Endothelial cell of umbilical vein (primary cell): ENCODE measurements around the gene AP4M1. TPM values are rescaled to one million over a fixed set of nuclear protein-coding genes. Genes with fewer than 3 reads are reported as not detected.

ENCODE experiments used
- Bru-seq: library from RNA; stranded (reverse); fragments of 400-500 nt; gene quantifications from one replicate; lab custom pipeline; 2021; lab: Mats Ljungman, UMichigan
- BruChase-seq, 2 experiments: library from RNA; stranded (reverse); fragments of 400-500 nt; gene quantifications; one replicate each; lab custom pipeline; 2021; lab: Mats Ljungman, UMichigan
- BruUV-seq: library from RNA; stranded (reverse); fragments of 400-500 nt; replicated peaks from 2 replicates; lab custom pipeline; 2021; lab: Mats Ljungman, UMichigan
- CTCF ChIA-PET: fragments of 300-600, 350-600 bp; sonication (Branson Sonifier 250); formaldehyde crosslinking; loops from one replicate; lab custom pipeline; 2021; ENCODE audit warnings: antibody characterized with exemption, inconsistent platforms; lab: Charles Lee
- POLR2A ChIA-PET: fragments of 300-600, 350-600 bp; sonication (Branson Sonifier 250); formaldehyde crosslinking; loops from one replicate; lab custom pipeline; 2021; ENCODE audit warnings: antibody characterized with exemption, inconsistent platforms; lab: Charles Lee
- DNase-seq: peaks from one replicate; pipeline ENCODE4 v3.0.0-alpha.2; 2011; ENCODE audit warnings: low read depth, low spot score
- FAIRE-seq: peaks from 2 replicates; lab custom pipeline; 2011; peaks lifted over from hg19 to GRCh38; lab: Jason Lieb, UNC
- H2AFZ ChIP-seq: 2 replicates; pipeline ENCODE4 v1.6.0; 2012; ENCODE audit warnings: low read depth, low read length, control low read depth, inconsistent platforms
- H3K27ac ChIP-seq: 2 replicates; pipeline ENCODE4 v1.5.1; 2011; ENCODE audit warnings: low read depth, mild to moderate bottlenecking, control low read depth, low read length, moderate library complexity; ENCODE audit not compliant: insufficient read depth
- H3K27me3 ChIP-seq, 2 experiments: 2 replicates each; pipeline versions ENCODE4 v1.6.0 to v1.6.1; 2011; ENCODE audit warnings: low read length in 2 of 2, mixed read lengths in 1 of 2; ENCODE audit not compliant: control insufficient read depth in 2 of 2, insufficient read depth in 2 of 2
- H3K36me3 ChIP-seq, 2 experiments: 2 replicates in 1 of 2; 3 replicates in 1 of 2; pipeline ENCODE4 v1.5.1; 2011; ENCODE audit warnings: low read length in 2 of 2, mild to moderate bottlenecking in 1 of 2, moderate library complexity in 1 of 2; ENCODE audit not compliant: control insufficient read depth in 2 of 2, insufficient read depth in 2 of 2; ENCODE audit errors: extremely low read depth in 1 of 2
- H3K4me1 ChIP-seq: 3 replicates; pipeline ENCODE4 v1.5.1; 2011; ENCODE audit warnings: mild to moderate bottlenecking, low read length; ENCODE audit not compliant: control insufficient read depth, insufficient read depth; ENCODE audit errors: extremely low read depth
- H3K4me2 ChIP-seq: 2 replicates; pipeline ENCODE4 v1.6.1; 2011; ENCODE audit warnings: low read length, control low read depth, mixed read lengths; ENCODE audit not compliant: insufficient read depth
- H3K4me3 ChIP-seq, 3 experiments: fragments of 200-600 bp in 1 of 3; sonication (generic), shearing (Covaris generic) in 1 of 3; replicated peaks in 1 of 3; 2 replicates each; pipeline ENCODE4 v1.5.1; 2011 to 2016; ENCODE audit warnings: control low read depth in 3 of 3, low read length in 3 of 3, mild to moderate bottlenecking in 2 of 3, inconsistent platforms in 1 of 3, low read depth in 1 of 3, moderate library complexity in 1 of 3; ENCODE audit not compliant: insufficient read depth in 1 of 3
- H3K79me2 ChIP-seq: 2 replicates; pipeline ENCODE4 v1.6.0; 2012; ENCODE audit warnings: low read length, inconsistent platforms; ENCODE audit not compliant: control insufficient read depth, insufficient read depth
- H3K9ac ChIP-seq: replicated peaks from 2 replicates; pipeline ENCODE3; 2011; ENCODE audit warnings: low read length, control low read depth; ENCODE audit not compliant: insufficient read depth; ENCODE audit errors: extremely low read depth
- H3K9me1 ChIP-seq: replicated peaks from 3 replicates; pipeline ENCODE4 v1.6.0; 2011; ENCODE audit warnings: mild to moderate bottlenecking, low read length; ENCODE audit not compliant: control insufficient read depth, insufficient read depth; ENCODE audit errors: extremely low read depth
- H3K9me3 ChIP-seq: replicated peaks from 2 replicates; pipeline ENCODE4 v1.5.1; 2012; ENCODE audit warnings: low read length, inconsistent platforms; ENCODE audit not compliant: control insufficient read depth, insufficient read depth
- H4K20me1 ChIP-seq: replicated peaks from 2 replicates; pipeline ENCODE3; 2011; ENCODE audit warnings: mild to moderate bottlenecking, low read length; ENCODE audit not compliant: control insufficient read depth, insufficient read depth; ENCODE audit errors: extremely low read depth
- EZH2 ChIP-seq: IDR thresholded peaks from 2 replicates; pipeline ENCODE4 v1.6.1; 2012; ENCODE audit warnings: borderline replicate concordance, low read depth, mild to moderate bottlenecking, moderate library complexity, low read length, inconsistent platforms; ENCODE audit not compliant: severe bottlenecking
- FOS ChIP-seq: IDR thresholded peaks from 2 replicates; pipeline ENCODE4 v1.6.1; 2011; ENCODE audit warnings: mild to moderate bottlenecking, low read length, moderate library complexity, borderline replicate concordance; ENCODE audit not compliant: insufficient read depth
- GATA2 ChIP-seq: IDR thresholded peaks from 2 replicates; pipeline ENCODE4 v1.7.0; 2011; ENCODE audit warnings: low read depth, mild to moderate bottlenecking, moderate library complexity, mixed read lengths, low read length; ENCODE audit not compliant: insufficient read length, insufficient read depth
- JUN ChIP-seq: IDR thresholded peaks from 2 replicates; pipeline ENCODE4 v1.6.1; 2011; ENCODE audit warnings: borderline replicate concordance, low read depth; ENCODE audit not compliant: insufficient read length, insufficient read depth
- MYC ChIP-seq: IDR thresholded peaks from one replicate; pipeline ENCODE4 v1.6.1; 2011; ENCODE audit warnings: mild to moderate bottlenecking, low read depth, low read length
- POLR2A ChIP-seq: IDR thresholded peaks from 2 replicates; pipeline ENCODE4 v1.6.1; 2012; ENCODE audit warnings: low read depth, mild to moderate bottlenecking, control low read depth, low read length
- POLR2AphosphoS5 ChIP-seq: IDR thresholded peaks from 2 replicates; pipeline ENCODE4 v1.6.1; 2012; ENCODE audit warnings: low read depth, mild to moderate bottlenecking, control low read depth, low read length, moderate library complexity; ENCODE audit not compliant: insufficient read depth
- dilution Hi-C: fragments of 300-500 bp; cut with MboI; formaldehyde crosslinking; loops from one replicate; pipeline ENCODE4 v1.15.0; 2019; ENCODE audit warnings: low sequenced_read_pairs; ENCODE audit not compliant: extremely low pct_ligation_motif_present
- intact Hi-C: fragments of 100-400 bp; cut with micrococcal nuclease; formaldehyde crosslinking; loops from one replicate; pipeline ENCODE4 v1.10.0; 2022
- long read RNA-seq: library from polyadenylated mRNA; stranded (forward); transcript quantifications from one replicate; pipeline ENCODE4 v2.0.0, GENCODE V29; 2021
- polyA minus RNA-seq, 3 experiments: library from RNA; depleted of rRNA, polyadenylated mRNA; stranded (reverse); fragments of >200 nt; gene quantifications; 1 replicate in 1 of 3; 2 replicates in 2 of 3; pipeline ENCODE4 v1.2.3, GENCODE V29; 2011
- polyA plus RNA-seq, 4 experiments: library from polyadenylated mRNA; depleted of rRNA in 3 of 4; stranded (reverse) in 3 of 4; unstranded in 1 of 4; fragments of >200 nt; gene quantifications; 2 replicates each; pipeline versions ENCODE4 v1.2.1 to v1.2.3, GENCODE V29; 2011 to 2012; ENCODE audit warnings: missing spikeins in 1 of 4
- total RNA-seq: library from RNA; stranded (reverse); gene quantifications from 2 replicates; pipeline ENCODE4 v1.2.3, GENCODE V29; 2021
- TF ChIP-seq, protein P1 (sequence below), 2 donors: IDR thresholded peaks; 1 replicate in 1 of 2; 2 replicates in 1 of 2; pipeline ENCODE4 v1.5.1; 2011; ENCODE audit warnings: low read length in 2 of 2, mild to moderate bottlenecking in 2 of 2, moderate library complexity in 2 of 2, control low read depth in 1 of 2, inconsistent platforms in 1 of 2, low read depth in 1 of 2; ENCODE audit not compliant: insufficient read depth in 1 of 2; ENCODE audit errors: extremely low read depth in 1 of 2
- TF ChIP-seq, protein P2 (sequence below): IDR thresholded peaks from 2 replicates; pipeline ENCODE4 v1.6.1; 2011; ENCODE audit not compliant: insufficient read depth, insufficient read length

AP4M1 gene
- 20.5 and 22.7 TPM in 2 replicates for total RNA-seq
- 27.4 and 31.4 TPM in 2 replicates for polyA plus RNA-seq
- polyA plus RNA-seq (2011; cell fraction: cytosol; rRNA removed), result 20.7 and 21.5 TPM in 2 replicates
- polyA plus RNA-seq (2011; cell fraction: nucleus; rRNA removed), result 57.4 and 65.9 TPM in 2 replicates
- polyA plus RNA-seq (2012), result 25.9 and 28.9 TPM in 2 replicates
- 22.9 and 24.5 TPM in 2 replicates for polyA minus RNA-seq
- 10.0 TPM for polyA minus RNA-seq (2011; cell fraction: cytosol; rRNA and poly(A)+ RNA removed)
- polyA minus RNA-seq (2011; cell fraction: nucleus; rRNA and poly(A)+ RNA removed), result 13.7 and 17.7 TPM in 2 replicates
- Bru-seq, nascent RNA, result percentile 51 among the genes with signal in this experiment
- percentile 58 among the genes with signal in this experiment for BruChase-seq, experiment 1, labeled RNA remaining after a 6-hour chase
- percentile 51 among the genes with signal in this experiment for BruChase-seq, experiment 2, labeled RNA remaining after a 2-hour chase
- long read RNA-seq, transcript AP4M1-205 (14 exons, 1,814 nt), result minor isoform, 6 of 73 reads
- long read RNA-seq, transcript AP4M1-201 (15 exons, 1,817 nt), result major isoform, 28 of 73 reads
- long read RNA-seq, partial matches to known transcripts, result 3 of 73 reads
- long read RNA-seq, other reads (novel, unspliced or antisense), result 33 of 73 reads

- ChIA-PET CTCF (interaction anchor here (0.7 to 2.8 kb wide), 14 partner anchors 9 to 107 kb away, joined by 3 to 18 read pairs (median 4); partner anchors contain the start of genes COPS6, MBLAC1 and ZSCAN21), POLR2A (interaction anchor here (0.6 to 2.8 kb wide), 7 partner anchors 11 to 32 kb away, joined by 3 to 15 read pairs (median 6); partner anchors contain the start of genes COPS6 and ZNF3)
- H3K4me1 ChIP-seq, result peaks cover 18% of the 10 kb centered on the region
- intact Hi-C loops, result loop anchor here (1.0 to 10.0 kb wide), 7 partner anchors 14 to 1024 kb away; partner anchors contain the start of genes CNPY4, GPC2, LAMTOR4 and SERPINE1
- H3K9ac ChIP-seq, result peak within 1 kb of the TSS; percentile 92
- DNase-seq, result peak; percentile 98
- no peaks in the 10 kb centered on the region for H3K9me1 ChIP-seq
- peak; percentile 99 for FAIRE-seq
- dilution Hi-C loops, result no loop called here
- BruUV-seq, result TSS peak; percentile 39
- H3K4me2 ChIP-seq, result peak within 1 kb of the TSS; percentile 94
- no peaks in the 10 kb centered on the region for H3K27me3 ChIP-seq
- H3K36me3 ChIP-seq, result peaks cover 24 to 35% of the 10 kb centered on the region in 2 experiments
- peak within 1 kb of the TSS; percentile 84 for H3K27ac ChIP-seq
- H3K4me3 ChIP-seq, result peak within 1 kb of the TSS; percentile 74 to 96 (median 75)
- peaks cover 38% of the 10 kb centered on the region for H3K79me2 ChIP-seq
- no peaks in the 10 kb centered on the region for H3K9me3 ChIP-seq
- TF ChIP-seq POLR2AphosphoS5 (peak; percentile 73), EZH2 (no peak), FOS (no peak), POLR2A (peak; percentile 38), JUN (no peak), MYC (no peak), GATA2 (no peak)
- TF ChIP-seq, protein P1, sequence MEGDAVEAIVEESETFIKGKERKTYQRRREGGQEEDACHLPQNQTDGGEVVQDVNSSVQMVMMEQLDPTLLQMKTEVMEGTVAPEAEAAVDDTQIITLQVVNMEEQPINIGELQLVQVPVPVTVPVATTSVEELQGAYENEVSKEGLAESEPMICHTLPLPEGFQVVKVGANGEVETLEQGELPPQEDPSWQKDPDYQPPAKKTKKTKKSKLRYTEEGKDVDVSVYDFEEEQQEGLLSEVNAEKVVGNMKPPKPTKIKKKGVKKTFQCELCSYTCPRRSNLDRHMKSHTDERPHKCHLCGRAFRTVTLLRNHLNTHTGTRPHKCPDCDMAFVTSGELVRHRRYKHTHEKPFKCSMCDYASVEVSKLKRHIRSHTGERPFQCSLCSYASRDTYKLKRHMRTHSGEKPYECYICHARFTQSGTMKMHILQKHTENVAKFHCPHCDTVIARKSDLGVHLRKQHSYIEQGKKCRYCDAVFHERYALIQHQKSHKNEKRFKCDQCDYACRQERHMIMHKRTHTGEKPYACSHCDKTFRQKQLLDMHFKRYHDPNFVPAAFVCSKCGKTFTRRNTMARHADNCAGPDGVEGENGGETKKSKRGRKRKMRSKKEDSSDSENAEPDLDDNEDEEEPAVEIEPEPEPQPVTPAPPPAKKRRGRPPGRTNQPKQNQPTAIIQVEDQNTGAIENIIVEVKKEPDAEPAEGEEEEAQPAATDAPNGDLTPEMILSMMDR (IDR thresholded peaks at IDR 0.05; ENCODE audit: extremely low read depth in 1 of 2, insufficient read depth in 1 of 2, low read depth in 1 of 2, low read length in 2 of 2), result no peak
- TF ChIP-seq, protein P2, sequence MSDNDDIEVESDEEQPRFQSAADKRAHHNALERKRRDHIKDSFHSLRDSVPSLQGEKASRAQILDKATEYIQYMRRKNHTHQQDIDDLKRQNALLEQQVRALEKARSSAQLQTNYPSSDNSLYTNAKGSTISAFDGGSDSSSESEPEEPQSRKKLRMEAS, result peak; percentile 98
- peak within 1 kb of the TSS; percentile 26 for H2AFZ ChIP-seq
- H4K20me1 ChIP-seq, result no peaks in the 10 kb centered on the region
Observed at GRCh38 chr7:100101016-100101862, at the start of gene AP4M1, which contains the start of gene MCM7. TSS of gene AP4M1 (plus strand) at chr7:100101643. CDS start at chr7:100101715, 72 bp downstream. TSS of gene MCM7 (minus strand) at chr7:100101397. CDS start at chr7:100101294, 103 bp downstream.
